HL-60 (cell line): ENCODE measurements around the gene MAD1L1.

Experiments used
- GABPA ChIP-seq: IDR thresholded peaks from 2 replicates; pipeline ENCODE4 v1.6.1; 2012; ENCODE audit warnings: low read depth
- POLR2AphosphoS5 ChIP-seq: IDR thresholded peaks from 2 replicates; pipeline ENCODE4 v1.6.1; 2012; ENCODE audit warnings: low read depth
- REST ChIP-seq: IDR thresholded peaks from 2 replicates; pipeline ENCODE4 v1.6.1; 2012; ENCODE audit warnings: low read depth; ENCODE audit not compliant: insufficient replicate concordance
- SPI1 ChIP-seq: IDR thresholded peaks from 2 replicates; pipeline ENCODE4 v1.6.1; 2012; ENCODE audit warnings: low read depth, mild to moderate bottlenecking, borderline replicate concordance
- TF ChIP-seq, protein P1 (sequence below): IDR thresholded peaks from one replicate; pipeline ENCODE4 v1.5.1; 2011; ENCODE audit warnings: low read length, control low read depth, inconsistent platforms; ENCODE audit not compliant: insufficient read depth

DNA sequence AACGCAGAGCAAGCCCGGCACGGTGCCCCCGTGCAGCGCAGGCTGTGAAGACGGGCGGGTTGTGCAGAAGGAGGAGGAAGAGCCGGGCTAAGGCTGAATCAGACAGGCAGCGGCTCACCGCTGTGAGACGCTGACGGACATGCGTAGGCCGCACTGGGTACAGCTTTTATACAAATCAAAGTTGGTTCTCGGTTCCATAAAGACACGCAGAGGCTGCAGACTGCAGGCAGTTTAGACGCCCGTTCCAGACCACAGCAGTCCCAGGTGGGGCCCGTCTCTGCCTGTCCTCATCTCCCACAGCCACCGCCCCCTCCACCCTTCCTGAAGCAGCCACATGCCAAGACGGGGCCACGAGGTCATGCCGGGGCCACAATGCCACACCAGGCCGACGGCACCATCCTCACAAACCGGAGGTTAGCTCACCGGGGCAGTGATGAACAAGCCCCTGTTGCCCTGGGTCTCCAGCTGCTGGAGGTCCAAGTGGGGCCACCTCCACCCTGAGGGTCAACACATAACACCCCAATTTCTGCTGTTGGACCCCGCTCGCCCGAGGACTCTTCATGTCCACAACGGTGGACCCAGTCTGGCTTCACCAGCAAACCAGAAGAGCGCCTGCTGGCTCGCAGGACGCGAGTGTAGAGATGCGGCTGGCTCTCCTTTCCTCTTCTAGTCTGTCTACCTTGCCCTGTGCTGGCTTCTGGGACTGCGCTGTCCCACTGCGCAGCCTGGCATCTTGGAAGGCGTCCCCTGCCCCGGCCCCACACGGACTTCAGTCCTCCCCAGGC, 335.5 kb downstream of the MAD1L1 start:
- TF ChIP-seq, protein P1, sequence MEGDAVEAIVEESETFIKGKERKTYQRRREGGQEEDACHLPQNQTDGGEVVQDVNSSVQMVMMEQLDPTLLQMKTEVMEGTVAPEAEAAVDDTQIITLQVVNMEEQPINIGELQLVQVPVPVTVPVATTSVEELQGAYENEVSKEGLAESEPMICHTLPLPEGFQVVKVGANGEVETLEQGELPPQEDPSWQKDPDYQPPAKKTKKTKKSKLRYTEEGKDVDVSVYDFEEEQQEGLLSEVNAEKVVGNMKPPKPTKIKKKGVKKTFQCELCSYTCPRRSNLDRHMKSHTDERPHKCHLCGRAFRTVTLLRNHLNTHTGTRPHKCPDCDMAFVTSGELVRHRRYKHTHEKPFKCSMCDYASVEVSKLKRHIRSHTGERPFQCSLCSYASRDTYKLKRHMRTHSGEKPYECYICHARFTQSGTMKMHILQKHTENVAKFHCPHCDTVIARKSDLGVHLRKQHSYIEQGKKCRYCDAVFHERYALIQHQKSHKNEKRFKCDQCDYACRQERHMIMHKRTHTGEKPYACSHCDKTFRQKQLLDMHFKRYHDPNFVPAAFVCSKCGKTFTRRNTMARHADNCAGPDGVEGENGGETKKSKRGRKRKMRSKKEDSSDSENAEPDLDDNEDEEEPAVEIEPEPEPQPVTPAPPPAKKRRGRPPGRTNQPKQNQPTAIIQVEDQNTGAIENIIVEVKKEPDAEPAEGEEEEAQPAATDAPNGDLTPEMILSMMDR = no peak
- TF ChIP-seq POLR2AphosphoS5 (no peak), SPI1 (no peak), GABPA (no peak), REST (no peak)
